ENCODE data around the gene USP32.
"Not testable (repeated sequence)": the region's sequence is repeated elsewhere in the genome, so short reads cannot be mapped to it uniquely, and the experiment has no call there.

The USP32 gene

GRCh38 chr17:60218774-60219173 lies 173.2 kb downstream of the USP32 start:
- DNase-seq: not testable (repeated sequence)

GRCh38 chr17:60215895-60216294 lies 176.0 kb downstream of the USP32 start:
- not testable (repeated sequence) for DNase-seq

GRCh38 chr17:60211282-60211681 lies 180.7 kb downstream of the USP32 start:
- not testable (repeated sequence) for DNase-seq

GRCh38 chr17:60208302-60208701 lies 183.6 kb downstream of the USP32 start:
- DNase-seq: not testable (repeated sequence)

- not testable (repeated sequence) for DNase-seq
These were observed 186.2 kb downstream of the USP32 start for GRCh38 chr17:60205782-60206181.

GRCh38 chr17:60198630-60199029 lies 193.3 kb downstream of the USP32 start:
- DNase-seq: not testable (repeated sequence)

GRCh38 chr17:60194141-60194540 lies 197.8 kb downstream of the USP32 start:
- DNase-seq: not testable (repeated sequence)

GRCh38 chr17:60193482-60193881 lies 198.5 kb downstream of the USP32 start:
- DNase-seq: no peak

- DNase-seq: not testable (repeated sequence)
These were observed 198.9 kb downstream of the USP32 start for GRCh38 chr17:60193032-60193431.

- DNase-seq: not testable (repeated sequence)
These were observed 201.9 kb downstream of the USP32 start for GRCh38 chr17:60190032-60190431.

GRCh38 chr17:60188759-60189158 lies 203.2 kb downstream of the USP32 start:
- DNase-seq: no peak

GRCh38 chr17:60186846-60187745 lies 204.8 kb downstream of the USP32 start:
- not testable (repeated sequence) for DNase-seq

GRCh38 chr17:60186372-60186771 lies 205.6 kb downstream of the USP32 start:
- not testable (repeated sequence) for DNase-seq

- not testable (repeated sequence) for DNase-seq
These were observed 211.6 kb downstream of the USP32 start for GRCh38 chr17:60180380-60180779.

- not testable (repeated sequence) for DNase-seq
These were observed 213.8 kb downstream of the USP32 start for GRCh38 chr17:60178180-60178579.

GRCh38 chr17:60176763-60177162 lies 215.2 kb downstream of the USP32 start:
- DNase-seq: not testable (repeated sequence)

- not testable (repeated sequence) for DNase-seq
These were observed 217.2 kb downstream of the USP32 start for GRCh38 chr17:60174767-60175166.

- DNase-seq: no peak
These were observed 217.9 kb downstream of the USP32 start for GRCh38 chr17:60174035-60174434.

- DNase-seq: no peak
These were observed 218.6 kb downstream of the USP32 start for GRCh38 chr17:60173304-60173819.

GRCh38 chr17:60171753-60172079 lies 220.2 kb downstream of the USP32 start:
- no peak for DNase-seq

GRCh38 chr17:60170835-60171752 lies 220.8 kb downstream of the USP32 start:
- no peak for DNase-seq

GRCh38 chr17:60169921-60170817 lies 221.8 kb downstream of the USP32 start:
- DNase-seq: peak in 1 of 5 experiments; percentile 67
